ENCODE results near the gene C1orf94.

DNA sequence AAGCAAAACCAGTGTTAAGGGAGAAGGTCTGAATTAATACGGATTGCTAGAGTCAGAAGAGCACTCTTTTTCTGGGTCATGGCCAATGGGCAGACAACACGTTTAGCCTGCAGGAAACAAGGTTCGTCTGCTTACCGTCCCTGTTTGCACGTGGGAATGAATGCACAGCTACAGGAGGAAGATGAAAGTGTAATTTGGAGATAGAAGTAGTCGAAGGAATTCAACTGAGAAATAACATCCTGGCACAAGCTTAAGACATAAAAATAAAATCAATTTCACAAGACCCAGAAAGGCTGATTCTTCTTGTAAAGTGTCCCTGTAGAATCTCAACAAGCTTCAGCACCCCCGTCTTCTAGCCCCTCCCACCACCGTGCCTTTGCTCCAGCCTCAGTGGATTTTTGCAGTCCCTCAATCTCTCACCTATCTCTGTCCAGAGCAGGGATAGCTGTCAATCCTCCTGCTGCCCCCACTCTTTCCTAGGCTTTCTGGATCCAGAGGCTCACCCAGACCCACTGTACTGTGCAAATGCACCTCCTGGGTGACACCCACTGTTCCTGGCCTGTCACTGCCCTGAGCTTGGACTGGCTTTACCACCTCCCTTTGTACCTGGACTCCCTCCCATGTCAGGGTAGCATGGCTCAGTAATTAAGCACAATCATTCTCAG lies 60.6 kb downstream of the C1orf94 start:
- TF ChIP-seq POLR2A (IDR thresholded peaks at IDR 0.05) (no peak), EP300 (IDR thresholded peaks at IDR 0.05) (no peak)
- TF ChIP-seq, protein P1, sequence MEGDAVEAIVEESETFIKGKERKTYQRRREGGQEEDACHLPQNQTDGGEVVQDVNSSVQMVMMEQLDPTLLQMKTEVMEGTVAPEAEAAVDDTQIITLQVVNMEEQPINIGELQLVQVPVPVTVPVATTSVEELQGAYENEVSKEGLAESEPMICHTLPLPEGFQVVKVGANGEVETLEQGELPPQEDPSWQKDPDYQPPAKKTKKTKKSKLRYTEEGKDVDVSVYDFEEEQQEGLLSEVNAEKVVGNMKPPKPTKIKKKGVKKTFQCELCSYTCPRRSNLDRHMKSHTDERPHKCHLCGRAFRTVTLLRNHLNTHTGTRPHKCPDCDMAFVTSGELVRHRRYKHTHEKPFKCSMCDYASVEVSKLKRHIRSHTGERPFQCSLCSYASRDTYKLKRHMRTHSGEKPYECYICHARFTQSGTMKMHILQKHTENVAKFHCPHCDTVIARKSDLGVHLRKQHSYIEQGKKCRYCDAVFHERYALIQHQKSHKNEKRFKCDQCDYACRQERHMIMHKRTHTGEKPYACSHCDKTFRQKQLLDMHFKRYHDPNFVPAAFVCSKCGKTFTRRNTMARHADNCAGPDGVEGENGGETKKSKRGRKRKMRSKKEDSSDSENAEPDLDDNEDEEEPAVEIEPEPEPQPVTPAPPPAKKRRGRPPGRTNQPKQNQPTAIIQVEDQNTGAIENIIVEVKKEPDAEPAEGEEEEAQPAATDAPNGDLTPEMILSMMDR (IDR thresholded peaks at IDR 0.05): no peak

Measured in ovary (tissue), 3 donors.